Astrocyte (in vitro differentiated cells and primary cell): ENCODE measurements around the gene ANTXR1. TPM values are rescaled to one million over a fixed set of nuclear protein-coding genes. Genes with fewer than 3 reads are reported as not detected.

ENCODE experiments used
- DNase-seq: peaks from one replicate; pipeline ENCODE4 v3.0.0-alpha.2; 2010; ENCODE audit warnings: low read depth
- FAIRE-seq: peaks from 2 replicates; lab custom pipeline; 2011; peaks lifted over from hg19 to GRCh38; lab: Jason Lieb, UNC
- H2AFZ ChIP-seq: 2 replicates; pipeline ENCODE4 v1.6.0; 2012; ENCODE audit warnings: low read depth, low read length, inconsistent platforms
- H3K27ac ChIP-seq: 2 replicates; pipeline ENCODE4 v1.5.1; 2011; ENCODE audit warnings: low read depth, low read length, inconsistent platforms
- H3K27me3 ChIP-seq: 2 replicates; pipeline ENCODE4 v1.6.0; 2011; ENCODE audit warnings: low read length, inconsistent platforms; ENCODE audit not compliant: insufficient read depth
- H3K36me3 ChIP-seq: 2 replicates; pipeline ENCODE4 v1.5.1; 2011; ENCODE audit warnings: low read length, inconsistent platforms; ENCODE audit not compliant: insufficient read depth
- H3K4me1 ChIP-seq: 2 replicates; pipeline ENCODE4 v1.5.1; 2011; ENCODE audit warnings: low read length, inconsistent platforms; ENCODE audit not compliant: insufficient read depth
- H3K4me2 ChIP-seq: 2 replicates; pipeline ENCODE4 v1.6.0; 2012; ENCODE audit warnings: low read length, inconsistent platforms
- H3K4me3 ChIP-seq: 2 replicates; pipeline ENCODE4 v1.5.1; 2011; ENCODE audit warnings: low read depth, mild to moderate bottlenecking, low read length, inconsistent platforms; ENCODE audit not compliant: insufficient read depth
- H3K79me2 ChIP-seq: 2 replicates; pipeline ENCODE4 v1.6.0; 2012; ENCODE audit warnings: mild to moderate bottlenecking, low read length, inconsistent platforms; ENCODE audit not compliant: insufficient read depth
- H3K9ac ChIP-seq: 2 replicates; pipeline ENCODE4 v1.6.0; 2012; ENCODE audit warnings: mild to moderate bottlenecking, low read length, inconsistent platforms
- H3K9me3 ChIP-seq: 2 replicates; pipeline ENCODE4 v1.5.1; 2012; ENCODE audit warnings: low read depth, mild to moderate bottlenecking, low read length, inconsistent platforms; ENCODE audit not compliant: insufficient read depth
- H4K20me1 ChIP-seq: 2 replicates; pipeline ENCODE4 v1.6.0; 2012; ENCODE audit warnings: low read length, inconsistent platforms; ENCODE audit not compliant: insufficient read depth
- H3K27ac Mint-ChIP-seq: one replicate; pipeline ENCODE4 v1.8.0; 2021; ENCODE audit warnings: mild to moderate bottlenecking, mixed read lengths; ENCODE audit not compliant: unreplicated experiment
- H3K27me3 Mint-ChIP-seq: one replicate; pipeline ENCODE4 v1.8.0; 2021; ENCODE audit warnings: low read depth, mixed read lengths; ENCODE audit not compliant: unreplicated experiment
- H3K36me3 Mint-ChIP-seq: one replicate; pipeline ENCODE4 v1.8.0; 2021; ENCODE audit warnings: low read depth, mixed read lengths; ENCODE audit not compliant: unreplicated experiment
- H3K4me1 Mint-ChIP-seq: one replicate; pipeline ENCODE4 v1.8.0; 2021; ENCODE audit warnings: low read depth, mixed read lengths; ENCODE audit not compliant: unreplicated experiment
- H3K4me3 Mint-ChIP-seq: one replicate; pipeline ENCODE4 v1.8.0; 2021; ENCODE audit warnings: mild to moderate bottlenecking, moderate library complexity, mixed read lengths; ENCODE audit not compliant: unreplicated experiment
- H3K9me3 Mint-ChIP-seq: one replicate; pipeline ENCODE4 v1.8.0; 2021; ENCODE audit warnings: mild to moderate bottlenecking, mixed read lengths; ENCODE audit not compliant: unreplicated experiment
- EZH2 ChIP-seq: IDR thresholded peaks from 2 replicates; pipeline ENCODE4 v1.6.1; 2012; ENCODE audit warnings: mild to moderate bottlenecking, low read length, inconsistent platforms; ENCODE audit not compliant: insufficient read depth
- total RNA-seq: library from RNA; stranded (reverse); gene quantifications from 2 replicates; pipeline ENCODE4 v1.2.1, GENCODE V29; 2021
- TF ChIP-seq, protein P1 (sequence below): IDR thresholded peaks from 2 replicates; pipeline ENCODE4 v1.5.1; 2011; ENCODE audit warnings: low read depth, mild to moderate bottlenecking, inconsistent platforms, low read length, moderate library complexity; ENCODE audit not compliant: insufficient read depth

The ANTXR1 gene
- total RNA-seq, 1 donor from 2014 or later: 67.8 TPM

DNA sequence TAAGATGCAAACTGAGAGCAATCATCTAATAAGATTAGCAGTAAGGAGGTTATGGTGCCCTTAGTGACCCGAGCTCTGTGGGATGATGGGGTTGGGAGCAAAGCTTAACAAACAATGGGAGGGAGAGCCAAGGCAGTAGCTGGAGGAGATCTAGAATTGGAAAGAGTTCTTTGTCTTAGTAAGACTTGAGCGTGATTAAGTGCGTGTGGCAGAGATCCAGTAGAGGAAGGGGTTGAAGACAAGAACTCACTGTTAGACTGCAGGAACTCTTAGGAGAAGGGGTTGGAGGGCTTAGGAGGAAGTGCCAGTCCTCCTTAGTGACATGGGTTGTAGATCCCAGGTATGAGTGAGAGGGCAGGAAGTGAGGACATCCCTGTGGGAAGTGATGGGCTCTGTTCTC is 189.3 kb downstream of the ANTXR1 start:
- no peaks in the 10 kb centered on the region for H3K27me3 Mint-ChIP-seq
- FAIRE-seq: no peak
- Histone ChIP-seq H3K4me2 (no peak overlapping the region), H3K4me1 (no peaks in the 10 kb centered on the region), H3K4me3 (no peak overlapping the region), H3K36me3 (no peaks in the 10 kb centered on the region), H3K27ac (no peak overlapping the region), H4K20me1 (no peaks in the 10 kb centered on the region), H3K9me3 (no peaks in the 10 kb centered on the region), H3K79me2 (no peaks in the 10 kb centered on the region), H2AFZ (no peak overlapping the region), H3K27me3 (no peaks in the 10 kb centered on the region), H3K9ac (no peak overlapping the region)
- DNase-seq: no peak
- H3K4me3 Mint-ChIP-seq: no peak overlapping the region
- peaks cover 10% of the 10 kb centered on the region for H3K36me3 Mint-ChIP-seq
- no peak overlapping the region for H3K27ac Mint-ChIP-seq
- H3K4me1 Mint-ChIP-seq: no peaks in the 10 kb centered on the region
- no peaks in the 10 kb centered on the region for H3K9me3 Mint-ChIP-seq
- TF ChIP-seq, protein P1, sequence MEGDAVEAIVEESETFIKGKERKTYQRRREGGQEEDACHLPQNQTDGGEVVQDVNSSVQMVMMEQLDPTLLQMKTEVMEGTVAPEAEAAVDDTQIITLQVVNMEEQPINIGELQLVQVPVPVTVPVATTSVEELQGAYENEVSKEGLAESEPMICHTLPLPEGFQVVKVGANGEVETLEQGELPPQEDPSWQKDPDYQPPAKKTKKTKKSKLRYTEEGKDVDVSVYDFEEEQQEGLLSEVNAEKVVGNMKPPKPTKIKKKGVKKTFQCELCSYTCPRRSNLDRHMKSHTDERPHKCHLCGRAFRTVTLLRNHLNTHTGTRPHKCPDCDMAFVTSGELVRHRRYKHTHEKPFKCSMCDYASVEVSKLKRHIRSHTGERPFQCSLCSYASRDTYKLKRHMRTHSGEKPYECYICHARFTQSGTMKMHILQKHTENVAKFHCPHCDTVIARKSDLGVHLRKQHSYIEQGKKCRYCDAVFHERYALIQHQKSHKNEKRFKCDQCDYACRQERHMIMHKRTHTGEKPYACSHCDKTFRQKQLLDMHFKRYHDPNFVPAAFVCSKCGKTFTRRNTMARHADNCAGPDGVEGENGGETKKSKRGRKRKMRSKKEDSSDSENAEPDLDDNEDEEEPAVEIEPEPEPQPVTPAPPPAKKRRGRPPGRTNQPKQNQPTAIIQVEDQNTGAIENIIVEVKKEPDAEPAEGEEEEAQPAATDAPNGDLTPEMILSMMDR: no peak
- TF ChIP-seq EZH2: no peak

DNA sequence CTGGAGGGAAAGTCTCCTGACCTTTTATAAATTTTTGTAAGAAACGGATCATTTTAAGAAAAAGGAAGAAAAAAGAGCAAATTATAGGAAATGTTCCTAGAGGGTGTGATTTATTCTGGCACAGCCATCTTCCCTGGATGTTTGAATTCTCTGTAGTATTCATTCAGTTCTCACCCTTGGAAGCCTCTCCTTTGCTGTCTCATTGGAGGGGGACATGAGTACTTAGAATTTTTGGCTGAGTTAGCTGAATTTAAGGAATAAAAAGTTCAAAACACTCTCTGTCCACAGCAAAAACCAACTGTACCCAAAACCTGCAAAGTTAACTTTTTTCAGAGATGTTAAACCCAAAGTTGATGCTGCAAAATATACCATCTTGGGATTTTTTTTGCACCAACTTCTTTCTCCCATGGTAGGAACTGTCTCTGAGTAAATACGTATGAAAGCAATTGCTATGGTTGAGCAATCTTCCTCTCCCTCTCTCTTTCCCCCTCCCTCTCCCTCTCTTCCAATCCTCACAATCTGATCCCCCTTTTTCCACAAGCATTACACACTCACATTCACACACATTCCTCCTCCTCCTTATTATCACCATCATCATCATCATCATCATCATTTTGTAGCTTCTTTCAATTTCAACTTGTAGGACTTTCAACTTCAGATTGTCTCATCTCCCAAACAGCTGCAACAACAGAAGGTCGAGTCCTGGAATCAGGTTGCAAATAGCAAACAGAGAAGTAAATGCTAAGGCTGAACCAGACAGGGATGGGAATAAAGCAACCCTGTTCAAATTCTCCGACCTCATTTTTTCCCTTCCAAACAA is 190.4 kb downstream of the ANTXR1 start:
- Mint-ChIP-seq H3K4me1 (no peaks in the 10 kb centered on the region), H3K9me3 (peaks cover 3% of the 10 kb centered on the region), H3K27me3 (no peaks in the 10 kb centered on the region), H3K36me3 (peaks cover 10% of the 10 kb centered on the region), H3K4me3 (no peak overlapping the region), H3K27ac (no peak overlapping the region)
- Histone ChIP-seq H3K27me3 (no peaks in the 10 kb centered on the region), H3K9ac (no peak overlapping the region), H3K79me2 (no peaks in the 10 kb centered on the region), H3K4me3 (no peak overlapping the region), H3K9me3 (no peaks in the 10 kb centered on the region), H3K4me2 (no peak overlapping the region), H3K36me3 (peaks cover 3% of the 10 kb centered on the region), H2AFZ (no peak overlapping the region), H4K20me1 (no peaks in the 10 kb centered on the region), H3K4me1 (no peaks in the 10 kb centered on the region), H3K27ac (no peak overlapping the region)
- DNase-seq (no peak), FAIRE-seq (no peak)
- no peak for TF ChIP-seq EZH2
- TF ChIP-seq, protein P1: no peak

DNA sequence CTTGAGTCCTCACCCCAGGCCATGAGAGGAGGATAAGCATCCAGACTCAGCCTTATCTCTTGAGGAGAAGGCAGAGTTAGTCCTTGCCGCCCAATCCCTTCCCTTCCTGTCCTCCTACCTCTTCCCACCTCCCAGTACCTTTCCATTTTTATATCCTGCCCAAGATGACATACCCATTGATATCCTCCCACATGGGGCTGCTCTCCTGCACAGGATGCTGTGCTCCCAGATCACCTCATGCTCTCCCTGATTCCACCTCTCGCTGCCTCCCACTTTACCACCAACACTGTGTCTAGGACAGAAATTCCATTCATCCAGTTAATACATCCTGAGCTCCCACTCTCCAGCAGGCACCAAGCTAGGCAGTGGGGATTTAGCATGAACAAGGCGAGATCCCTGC is 191.7 kb downstream of the ANTXR1 start:
- peaks cover 3% of the 10 kb centered on the region for H3K9me3 Mint-ChIP-seq
- H3K27ac Mint-ChIP-seq: no peak overlapping the region
- Histone ChIP-seq H4K20me1 (no peaks in the 10 kb centered on the region), H3K27ac (no peak overlapping the region), H3K4me1 (no peaks in the 10 kb centered on the region), H3K9me3 (no peaks in the 10 kb centered on the region), H3K36me3 (peaks cover 7% of the 10 kb centered on the region), H3K9ac (no peak overlapping the region), H3K4me3 (no peak overlapping the region), H3K79me2 (no peaks in the 10 kb centered on the region), H3K27me3 (no peaks in the 10 kb centered on the region), H2AFZ (no peak overlapping the region), H3K4me2 (no peak overlapping the region)
- FAIRE-seq (no peak), DNase-seq (no peak)
- H3K4me1 Mint-ChIP-seq: no peaks in the 10 kb centered on the region
- no peaks in the 10 kb centered on the region for H3K27me3 Mint-ChIP-seq
- no peak overlapping the region for H3K4me3 Mint-ChIP-seq
- TF ChIP-seq, protein P1: no peak
- TF ChIP-seq EZH2: no peak
- H3K36me3 Mint-ChIP-seq: peaks cover 6% of the 10 kb centered on the region
